ENCODE measurements around the gene KIR3DL2.
"Not testable (repeated sequence)": the region's sequence is repeated elsewhere in the genome, so short reads cannot be mapped to it uniquely, and the experiment has no call there.

KIR3DL2 gene

GRCh38 chr19:54871696-54872095 is 21.5 kb downstream of the KIR3DL2 start:
- no peak for DNase-seq (ENCODE audit: low spot score)

GRCh38 chr19:54873990-54874389 is 23.7 kb downstream of the KIR3DL2 start, which contains the start of gene FCAR:
Gene FCAR (plus strand): TSS chr19:54874235. CDS start chr19:54874290, 55 bp downstream.
- DNase-seq (ENCODE audit: low spot score): no peak

GRCh38 chr19:54875506-54875905 is 25.3 kb downstream of the KIR3DL2 start:
- no peak for DNase-seq (ENCODE audit: low spot score)

- DNase-seq (ENCODE audit: low spot score): no peak
These were observed 27.2 kb downstream of the KIR3DL2 start for GRCh38 chr19:54877471-54877870.

- DNase-seq (ENCODE audit: low spot score): no peak
These were observed 31.6 kb downstream of the KIR3DL2 start for GRCh38 chr19:54881884-54882283.

GRCh38 chr19:54882758-54883157 is 32.5 kb downstream of the KIR3DL2 start:
- DNase-seq (ENCODE audit: low spot score): no peak

GRCh38 chr19:54883228-54883627 is 33.0 kb downstream of the KIR3DL2 start:
- DNase-seq (ENCODE audit: low spot score): no peak

GRCh38 chr19:54888239-54888638 is 38.0 kb downstream of the KIR3DL2 start:
- DNase-seq (ENCODE audit: low spot score): no peak

- DNase-seq (ENCODE audit: low spot score): no peak
These were observed 39.3 kb downstream of the KIR3DL2 start for GRCh38 chr19:54889566-54889965.

- no peak for DNase-seq (ENCODE audit: low spot score)
These were observed 43.2 kb downstream of the KIR3DL2 start for GRCh38 chr19:54893406-54893805.

- DNase-seq (ENCODE audit: low spot score): not testable (repeated sequence)
These were observed 43.9 kb downstream of the KIR3DL2 start for GRCh38 chr19:54894106-54894505.

- DNase-seq (ENCODE audit: low spot score): no peak
These were observed 45.8 kb downstream of the KIR3DL2 start for GRCh38 chr19:54896036-54896435.

GRCh38 chr19:54898685-54899084 is 48.4 kb downstream of the KIR3DL2 start:
- DNase-seq (ENCODE audit: low spot score): not testable (repeated sequence)

GRCh38 chr19:54899646-54900045 is 49.4 kb downstream of the KIR3DL2 start:
- DNase-seq (ENCODE audit: low spot score): not testable (repeated sequence)

- DNase-seq (ENCODE audit: low spot score): not testable (repeated sequence)
These were observed 50.9 kb downstream of the KIR3DL2 start for GRCh38 chr19:54901153-54901552.

- DNase-seq (ENCODE audit: low spot score): no peak
These were observed 51.8 kb downstream of the KIR3DL2 start for GRCh38 chr19:54902061-54902460.

GRCh38 chr19:54903303-54903702 is 53.1 kb downstream of the KIR3DL2 start:
- no peak for DNase-seq (ENCODE audit: low spot score)

- not testable (repeated sequence) for DNase-seq (ENCODE audit: low spot score)
These were observed 54.0 kb downstream of the KIR3DL2 start for GRCh38 chr19:54904261-54904660.

GRCh38 chr19:54905421-54905802 is 55.2 kb downstream of the KIR3DL2 start:
- no peak for DNase-seq (ENCODE audit: low spot score)

GRCh38 chr19:54905803-54906511 is 55.7 kb downstream of the KIR3DL2 start, which contains the start of gene NCR1:
Gene NCR1 (plus strand): TSS chr19:54906148. CDS start chr19:54906188, 40 bp downstream.
- no peak for DNase-seq (ENCODE audit: low spot score)

GRCh38 chr19:54906819-54907218 is 56.6 kb downstream of the KIR3DL2 start:
- DNase-seq (ENCODE audit: low spot score): no peak

GRCh38 chr19:54907899-54908298 is 57.7 kb downstream of the KIR3DL2 start:
- DNase-seq (ENCODE audit: low spot score): not testable (repeated sequence)
